Calu3 (cell line): ENCODE results near the gene HIVEP2. TPM values are rescaled to one million over a fixed set of nuclear protein-coding genes. Genes with fewer than 3 reads are reported as not detected.
A peak's percentile ranks its signal among the peaks of the same experiment; 100 is the strongest.

ENCODE experiments used
- BruUV-seq: library from RNA; stranded (reverse); fragments of 400-500 nt; replicated peaks from 2 replicates; lab custom pipeline; 2021; lab: Mats Ljungman, UMichigan
- CTCF ChIA-PET: fragments of 300-600 bp; sonication (Branson Sonifier 250); formaldehyde crosslinking; loops from one replicate; lab custom pipeline; 2022; ENCODE audit warnings: antibody characterized with exemption; lab: Charles Lee
- DNase-seq: peaks from one replicate; pipeline ENCODE4 v3.0.0; 2022
- H3K27ac Mint-ChIP-seq: one replicate; pipeline ENCODE4 v1.8.0; 2022; ENCODE audit warnings: mixed read lengths; ENCODE audit not compliant: unreplicated experiment
- H3K27me3 Mint-ChIP-seq: one replicate; pipeline ENCODE4 v1.8.0; 2022; ENCODE audit warnings: mixed read lengths; ENCODE audit not compliant: unreplicated experiment
- H3K36me3 Mint-ChIP-seq: one replicate; pipeline ENCODE4 v1.8.0; 2022; ENCODE audit warnings: mild to moderate bottlenecking, moderate library complexity, mixed read lengths; ENCODE audit not compliant: insufficient read depth, unreplicated experiment
- H3K4me1 Mint-ChIP-seq: one replicate; pipeline ENCODE4 v1.8.0; 2022; ENCODE audit warnings: mild to moderate bottlenecking, low read depth, mixed read lengths; ENCODE audit not compliant: unreplicated experiment
- H3K4me3 Mint-ChIP-seq: one replicate; pipeline ENCODE4 v1.8.0; 2022; ENCODE audit warnings: mild to moderate bottlenecking, low read depth, moderate library complexity, mixed read lengths; ENCODE audit not compliant: unreplicated experiment
- H3K9me3 Mint-ChIP-seq: one replicate; pipeline ENCODE4 v1.8.0; 2022; ENCODE audit warnings: low read depth, mixed read lengths; ENCODE audit not compliant: unreplicated experiment
- intact Hi-C: fragments of 100-400 bp; cut with micrococcal nuclease; formaldehyde crosslinking; loops from one replicate; pipeline ENCODE4 v1.10.0; 2022; ENCODE audit not compliant: unreplicated experiment
- total RNA-seq: library from RNA; stranded (reverse); gene quantifications from 2 replicates; pipeline ENCODE4 v1.2.3, GENCODE V29; 2022
- TF ChIP-seq, protein P1 (sequence below): fragments of 200-600 bp; IDR thresholded peaks from one replicate; pipeline ENCODE4 v1.8.0; 2022; ENCODE audit warnings: antibody characterized with exemption; ENCODE audit not compliant: unreplicated experiment

Gene HIVEP2
- total RNA-seq, 1 experiment from 2014 or later = 18.4 TPM

DNA sequence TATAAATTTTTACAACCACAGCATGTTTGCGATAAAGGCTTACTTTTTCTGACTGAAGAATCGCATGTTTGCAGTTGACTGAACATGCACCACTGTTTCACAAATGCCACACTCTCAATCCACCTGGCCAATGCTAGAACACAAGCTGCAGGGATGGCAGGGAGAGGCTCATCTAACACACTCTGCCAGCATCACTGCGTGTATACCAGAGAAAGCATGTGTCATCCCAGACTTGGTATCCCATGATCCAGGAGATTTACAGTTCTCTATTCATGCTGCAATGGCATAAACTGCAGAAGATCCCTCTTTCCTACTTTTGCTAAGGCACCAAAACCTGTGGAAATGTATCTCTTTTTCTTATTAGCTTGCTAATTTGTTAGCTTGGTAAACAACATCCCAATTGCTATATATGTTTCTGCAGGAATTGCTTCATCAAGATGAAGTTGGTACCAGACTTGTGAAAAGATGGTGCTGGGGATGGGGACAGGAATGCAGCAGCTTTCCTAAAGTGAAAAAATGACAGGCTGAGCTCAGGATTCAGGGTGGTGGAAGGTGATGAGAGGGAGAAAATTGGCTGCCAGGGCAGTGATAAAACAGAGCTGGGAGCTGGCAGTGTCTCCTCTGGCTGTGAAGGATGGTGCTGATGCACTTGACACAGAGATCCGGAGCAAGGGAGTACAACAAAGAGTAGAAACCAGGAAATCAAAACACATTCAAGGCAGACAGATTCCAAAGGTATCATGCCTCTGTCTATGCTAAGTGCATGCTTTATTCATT, 186.9 kb downstream of the HIVEP2 start:
- no peak overlapping the region for H3K4me3 Mint-ChIP-seq
- TF ChIP-seq, protein P1, sequence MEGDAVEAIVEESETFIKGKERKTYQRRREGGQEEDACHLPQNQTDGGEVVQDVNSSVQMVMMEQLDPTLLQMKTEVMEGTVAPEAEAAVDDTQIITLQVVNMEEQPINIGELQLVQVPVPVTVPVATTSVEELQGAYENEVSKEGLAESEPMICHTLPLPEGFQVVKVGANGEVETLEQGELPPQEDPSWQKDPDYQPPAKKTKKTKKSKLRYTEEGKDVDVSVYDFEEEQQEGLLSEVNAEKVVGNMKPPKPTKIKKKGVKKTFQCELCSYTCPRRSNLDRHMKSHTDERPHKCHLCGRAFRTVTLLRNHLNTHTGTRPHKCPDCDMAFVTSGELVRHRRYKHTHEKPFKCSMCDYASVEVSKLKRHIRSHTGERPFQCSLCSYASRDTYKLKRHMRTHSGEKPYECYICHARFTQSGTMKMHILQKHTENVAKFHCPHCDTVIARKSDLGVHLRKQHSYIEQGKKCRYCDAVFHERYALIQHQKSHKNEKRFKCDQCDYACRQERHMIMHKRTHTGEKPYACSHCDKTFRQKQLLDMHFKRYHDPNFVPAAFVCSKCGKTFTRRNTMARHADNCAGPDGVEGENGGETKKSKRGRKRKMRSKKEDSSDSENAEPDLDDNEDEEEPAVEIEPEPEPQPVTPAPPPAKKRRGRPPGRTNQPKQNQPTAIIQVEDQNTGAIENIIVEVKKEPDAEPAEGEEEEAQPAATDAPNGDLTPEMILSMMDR = no peak
- peaks cover 26% of the 10 kb centered on the region for H3K36me3 Mint-ChIP-seq
- H3K27ac Mint-ChIP-seq = no peak overlapping the region
- no TSS peak for BruUV-seq
- no peaks in the 10 kb centered on the region for H3K27me3 Mint-ChIP-seq
- DNase-seq = no peak
- CTCF ChIA-PET = no interaction called here
- intact Hi-C loops = loop anchor here (5.0 to 10.0 kb wide), 2 partner anchors 109 to 167 kb away; no protein-coding TSS in a partner anchor
- H3K4me1 Mint-ChIP-seq = peaks cover 22% of the 10 kb centered on the region
- H3K9me3 Mint-ChIP-seq = no peaks in the 10 kb centered on the region

DNA sequence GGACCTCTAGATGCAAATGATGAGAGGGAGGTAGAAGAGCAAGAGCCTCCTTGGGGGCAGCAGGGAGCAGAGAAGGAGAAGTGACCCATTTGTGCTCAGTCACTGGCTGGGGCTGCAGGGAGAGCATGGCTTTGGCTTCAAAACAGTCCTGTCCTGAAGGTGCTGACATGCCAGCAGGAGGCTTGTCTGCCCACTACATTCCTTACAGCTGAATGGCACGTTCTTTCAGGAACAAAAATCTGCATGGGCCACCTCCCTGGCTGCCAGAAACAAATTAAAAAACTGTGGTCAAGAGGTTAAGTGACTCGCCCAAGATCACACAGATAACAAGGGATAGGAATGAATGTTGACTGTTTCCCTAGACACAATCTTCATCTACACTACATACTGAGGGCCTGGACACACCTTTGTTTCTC, 188.8 kb downstream of the HIVEP2 start:
- intact Hi-C loops = loop anchor here (5.0 to 10.0 kb wide), 2 partner anchors 111 to 169 kb away; no protein-coding TSS in a partner anchor
- peaks cover 22% of the 10 kb centered on the region for H3K4me1 Mint-ChIP-seq
- H3K4me3 Mint-ChIP-seq = no peak overlapping the region
- TF ChIP-seq, protein P1 = no peak
- DNase-seq = peak; percentile 58
- CTCF ChIA-PET = interaction anchor here (0.7 to 1.5 kb wide), 2 partner anchors 12 to 63 kb away, joined by 5 read pairs; no protein-coding TSS in a partner anchor
- H3K27me3 Mint-ChIP-seq = no peaks in the 10 kb centered on the region
- peaks cover 26% of the 10 kb centered on the region for H3K36me3 Mint-ChIP-seq
- no TSS peak for BruUV-seq
- no peaks in the 10 kb centered on the region for H3K9me3 Mint-ChIP-seq
- peak overlapping the region; percentile 73 for H3K27ac Mint-ChIP-seq

DNA sequence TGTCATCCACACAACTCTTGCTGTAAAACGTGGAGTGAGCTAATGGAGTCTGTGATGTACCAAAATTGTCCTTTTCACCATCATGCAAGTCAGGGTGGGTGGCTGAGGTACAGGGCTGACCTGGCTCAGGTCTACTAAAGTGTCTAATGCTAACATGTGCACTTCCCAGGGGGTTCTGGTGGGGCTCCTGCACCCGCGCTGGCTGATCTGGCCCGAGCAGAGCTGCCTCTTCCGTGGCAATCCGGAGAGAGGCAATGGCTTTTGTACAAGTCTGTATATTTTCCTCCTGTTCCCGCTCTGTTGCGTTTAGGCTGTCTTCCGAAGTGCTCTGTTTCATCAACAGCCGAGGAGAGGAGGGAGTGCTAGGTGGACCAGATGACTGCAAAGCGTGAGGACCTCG, 191.8 kb downstream of the HIVEP2 start:
- DNase-seq = no peak
- no peaks in the 10 kb centered on the region for H3K9me3 Mint-ChIP-seq
- intact Hi-C loops = loop anchor here (10.0 kb wide), 1 partner anchor 172 kb away; no protein-coding TSS in a partner anchor
- TF ChIP-seq, protein P1 = no peak
- peaks cover 22% of the 10 kb centered on the region for H3K4me1 Mint-ChIP-seq
- CTCF ChIA-PET = no interaction called here
- H3K4me3 Mint-ChIP-seq = no peak overlapping the region
- no TSS peak for BruUV-seq
- H3K27me3 Mint-ChIP-seq = no peaks in the 10 kb centered on the region
- H3K36me3 Mint-ChIP-seq = peaks cover 17% of the 10 kb centered on the region
- H3K27ac Mint-ChIP-seq = no peak overlapping the region

DNA sequence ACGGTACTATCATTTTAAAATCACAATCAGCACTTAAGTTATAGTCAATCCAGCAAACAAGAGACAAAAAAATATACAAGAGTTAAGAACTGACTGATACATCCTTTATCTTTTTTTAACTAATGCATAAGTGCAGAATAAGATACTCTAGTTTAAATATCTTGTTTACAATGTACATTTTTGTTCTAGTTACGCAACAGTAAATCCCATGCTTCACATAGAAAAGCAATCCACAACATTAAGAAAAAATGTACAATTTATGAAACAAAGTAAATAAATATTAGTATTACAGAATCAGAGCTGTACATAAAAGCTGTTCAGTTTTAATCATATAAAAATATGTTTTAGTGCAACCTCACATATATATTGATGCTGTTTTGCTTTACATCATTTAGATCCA, 192.6 kb downstream of the HIVEP2 start:
- TF ChIP-seq, protein P1 = no peak
- BruUV-seq = no TSS peak
- H3K27me3 Mint-ChIP-seq = no peaks in the 10 kb centered on the region
- DNase-seq = no peak
- H3K27ac Mint-ChIP-seq = no peak overlapping the region
- peaks cover 22% of the 10 kb centered on the region for H3K4me1 Mint-ChIP-seq
- H3K9me3 Mint-ChIP-seq = no peaks in the 10 kb centered on the region
- CTCF ChIA-PET = no interaction called here
- no peak overlapping the region for H3K4me3 Mint-ChIP-seq
- intact Hi-C loops = loop anchor here (10.0 kb wide), 1 partner anchor 172 kb away; no protein-coding TSS in a partner anchor
- peaks cover 16% of the 10 kb centered on the region for H3K36me3 Mint-ChIP-seq
